Right ventricle myocardium inferior (tissue), 1 donor: ENCODE results near the gene ACVR1C. TPM values are rescaled to one million over a fixed set of nuclear protein-coding genes. Genes with fewer than 3 reads are reported as not detected.
"Not testable (repeated sequence)": the region's sequence is repeated elsewhere in the genome, so short reads cannot be mapped to it uniquely, and the experiment has no call there.

Source experiments
- ATAC-seq: fragments of 200-7000 bp; cut with Tn5 transposase; one replicate; pipeline ENCODE4 v1.9.1; 2020; ENCODE audit warnings: mild to moderate bottlenecking, moderate library complexity
- DNase-seq: peaks from one replicate; pipeline ENCODE4 v3.0.0; 2021; ENCODE audit errors: missing footprints
- intact Hi-C: fragments of 100-400 bp; cut with DNase I; formaldehyde crosslinking; loops from one replicate; pipeline ENCODE4 v1.11.0; 2022
- total RNA-seq: library from RNA; stranded (reverse); fragmentation: NEBNext Ultra II Directional; extraction: Animal tissue kit (Norgen Biotek cat#: 25700); gene quantifications from one replicate; pipeline ENCODE4 v1.2.1, GENCODE V29; 2021
- donor health status: DM: no; HTN: yes; CAD: no; lungs with severe emphysema.

ACVR1C gene
- total RNA-seq, 1 donor from 2014 or later, result 0.81 TPM

- intact Hi-C loops, result loop anchor here (5.0 to 10.0 kb wide), 2 partner anchors 98 to 291 kb away; no protein-coding TSS in a partner anchor
- no peak for DNase-seq
- no peak for ATAC-seq
These were observed 35.7 kb downstream of the ACVR1C start for GRCh38 chr2:157592948-157593347.

GRCh38 chr2:157592374-157592773, 36.3 kb downstream of the ACVR1C start:
- ATAC-seq (no peak), DNase-seq (no peak)
- intact Hi-C loops, result loop anchor here (5.0 to 10.0 kb wide), 2 partner anchors 98 to 290 kb away; no protein-coding TSS in a partner anchor

- intact Hi-C loops, result no loop called here
- ATAC-seq (no peak), DNase-seq (no peak)
These were observed 41.1 kb downstream of the ACVR1C start for GRCh38 chr2:157587576-157587975.

GRCh38 chr2:157574165-157574564, 54.5 kb downstream of the ACVR1C start:
- intact Hi-C loops, result no loop called here
- ATAC-seq, result no peak
- no peak for DNase-seq

- DNase-seq, result no peak
- ATAC-seq, result no peak
- intact Hi-C loops, result no loop called here
These were observed 55.9 kb downstream of the ACVR1C start for GRCh38 chr2:157572725-157573124.

- DNase-seq, intact Hi-C loops, ATAC-seq: not testable (repeated sequence)
These were observed 62.0 kb downstream of the ACVR1C start for GRCh38 chr2:157566623-157567022.

- intact Hi-C loops, DNase-seq, ATAC-seq: not testable (repeated sequence)
These were observed 62.6 kb downstream of the ACVR1C start for GRCh38 chr2:157566113-157566512.

GRCh38 chr2:157565550-157565949, 63.1 kb downstream of the ACVR1C start:
- ATAC-seq, result no peak
- intact Hi-C loops, result no loop called here

GRCh38 chr2:157559890-157560289, 68.8 kb downstream of the ACVR1C start:
- DNase-seq (no peak), ATAC-seq (no peak)

More at GRCh38 chr2:157565550-157565949, 63.1 kb downstream of the ACVR1C start:
- DNase-seq, result no peak

GRCh38 chr2:157559461-157559860, 69.2 kb downstream of the ACVR1C start:
- no peak for ATAC-seq
- intact Hi-C loops, result no loop called here

More at GRCh38 chr2:157559890-157560289, 68.8 kb downstream of the ACVR1C start:
- intact Hi-C loops, result no loop called here

GRCh38 chr2:157559061-157559460, 69.6 kb downstream of the ACVR1C start:
- ATAC-seq (no peak), DNase-seq (no peak)
- intact Hi-C loops, result no loop called here

More at GRCh38 chr2:157559461-157559860, 69.2 kb downstream of the ACVR1C start:
- no peak for DNase-seq

GRCh38 chr2:157557770-157558169, 70.9 kb downstream of the ACVR1C start:
- DNase-seq (no peak), ATAC-seq (no peak)
- intact Hi-C loops, result no loop called here

GRCh38 chr2:157540102-157540501, 88.6 kb downstream of the ACVR1C start:
- ATAC-seq (no peak), DNase-seq (no peak)
- intact Hi-C loops, result no loop called here

GRCh38 chr2:157538064-157538463, 90.6 kb downstream of the ACVR1C start:
- intact Hi-C loops, result no loop called here
- ATAC-seq, result no peak
- DNase-seq, result no peak

GRCh38 chr2:157536815-157537214, 91.8 kb downstream of the ACVR1C start:
- intact Hi-C loops, result no loop called here
- ATAC-seq, result no peak
- DNase-seq, result no peak

GRCh38 chr2:157528963-157529751, 99.5 kb downstream of the ACVR1C start:
- intact Hi-C loops, result no loop called here

GRCh38 chr2:157526070-157526469, 102.6 kb downstream of the ACVR1C start:
- no peak for DNase-seq
- intact Hi-C loops, result no loop called here
- ATAC-seq, result no peak

More at GRCh38 chr2:157528963-157529751, 99.5 kb downstream of the ACVR1C start:
- ATAC-seq (no peak), DNase-seq (no peak)

GRCh38 chr2:157523270-157524247, 105.1 kb downstream of the ACVR1C start:
- intact Hi-C loops, result no loop called here
- no peak for DNase-seq
- ATAC-seq, result no peak

- intact Hi-C loops, ATAC-seq, DNase-seq: not testable (repeated sequence)
These were observed 113.7 kb downstream of the ACVR1C start for GRCh38 chr2:157514966-157515365.
